ENCODE results near the gene APOO. TPM values are rescaled to one million over a fixed set of nuclear protein-coding genes. Genes with fewer than 3 reads are reported as not detected.
A peak's percentile ranks its signal among the peaks of the same experiment; 100 is the strongest.

The APOO gene
- 18.4 TPM for total RNA-seq

GRCh38 chrX:23907498-23908218, at the start of gene APOO, which contains the start of gene CXorf58:
APOO (minus strand) TSS chrX:23907938; CDS start chrX:23907702, 236 bp downstream.
CXorf58 (plus strand) TSS chrX:23908006; CDS start chrX:23910303, 2,297 bp downstream.
- peak; percentile 98 for ATAC-seq

DNA sequence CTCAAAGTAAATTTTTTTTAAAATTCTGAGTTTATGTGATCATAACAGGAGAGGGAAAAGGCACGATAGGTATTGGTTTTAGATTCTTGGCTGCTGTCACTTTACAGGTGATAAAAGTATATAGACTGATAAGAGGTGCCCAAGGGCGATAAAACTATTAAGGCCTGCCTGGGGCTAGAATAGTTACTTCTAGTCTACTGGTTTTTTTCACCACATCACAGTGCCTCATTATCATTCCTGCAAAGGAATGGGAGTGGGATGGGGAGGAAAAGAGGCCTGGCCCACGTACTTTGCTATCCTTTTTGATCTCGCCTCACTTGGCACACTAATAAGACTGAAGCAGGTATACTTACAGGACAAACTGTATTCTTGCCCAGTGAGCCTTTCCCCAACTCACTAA, 46.7 kb upstream of the APOO start:
- no peak for ATAC-seq

DNA sequence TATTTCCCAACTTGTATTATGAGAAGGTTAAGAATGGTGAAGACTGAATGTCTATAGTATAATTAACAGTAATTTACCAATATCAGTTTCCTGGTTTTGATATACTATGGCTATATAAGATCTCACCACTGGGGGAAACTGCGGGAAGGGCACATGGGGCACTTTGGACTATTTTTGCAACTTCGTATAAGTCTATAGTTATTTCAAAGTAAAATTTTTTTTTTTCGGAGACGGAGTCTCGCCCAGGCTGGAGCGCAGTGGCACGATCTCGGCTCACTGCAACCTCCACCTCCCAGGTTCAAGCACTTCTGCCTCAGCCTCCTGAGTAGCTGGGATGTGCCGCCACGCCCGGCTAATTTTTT, 46.2 kb upstream of the APOO start:
- ATAC-seq = no peak

DNA sequence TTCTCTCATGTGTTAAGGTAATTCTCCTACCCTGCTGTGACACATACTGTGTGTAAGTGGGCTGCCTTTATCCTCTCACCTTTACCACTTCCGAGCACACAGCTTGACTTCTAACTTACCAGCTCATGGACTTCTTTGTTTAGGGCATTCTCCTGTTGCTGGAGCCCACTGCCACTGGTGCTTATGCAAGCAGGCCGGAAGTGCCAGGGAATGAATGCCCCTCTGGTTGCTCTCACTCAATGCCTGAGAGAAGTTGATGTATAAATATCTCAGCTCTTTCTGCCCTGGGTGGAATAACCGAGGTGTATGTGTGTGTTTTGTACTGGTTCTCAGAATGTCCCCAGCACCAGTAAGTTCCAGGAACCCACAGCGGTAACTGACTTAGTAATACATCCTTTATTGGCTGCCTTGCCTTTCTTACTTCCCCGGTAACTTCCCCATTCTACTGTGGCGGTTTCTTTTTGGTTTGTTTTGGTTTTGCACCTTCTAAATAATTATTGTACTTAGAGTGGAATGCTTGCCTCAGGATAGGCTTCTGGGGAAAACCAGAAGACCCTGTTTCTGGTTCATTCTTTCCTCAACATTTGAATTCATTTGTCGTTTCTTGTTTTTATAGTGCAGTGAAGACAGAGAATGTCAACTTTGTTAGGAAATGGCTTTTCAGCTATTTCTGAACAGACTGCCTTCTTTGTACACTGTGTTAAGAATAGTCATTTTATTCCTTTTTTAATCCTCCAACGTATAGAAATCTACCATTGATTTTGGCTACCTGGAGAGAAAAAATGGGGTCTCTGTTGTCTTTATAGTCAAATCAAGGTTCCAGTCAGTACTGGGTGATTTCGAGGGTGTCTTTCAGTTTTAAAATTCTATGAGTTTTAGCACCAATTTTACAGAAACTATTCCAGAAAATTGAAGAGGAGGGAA, 45.5 kb upstream of the APOO start:
- ATAC-seq = no peak

- no peak for ATAC-seq
Observed at GRCh38 chrX:23952391-23952790, 44.7 kb upstream of the APOO start.

- ATAC-seq = no peak
Observed at GRCh38 chrX:23945206-23945605, 37.5 kb upstream of the APOO start.

DNA sequence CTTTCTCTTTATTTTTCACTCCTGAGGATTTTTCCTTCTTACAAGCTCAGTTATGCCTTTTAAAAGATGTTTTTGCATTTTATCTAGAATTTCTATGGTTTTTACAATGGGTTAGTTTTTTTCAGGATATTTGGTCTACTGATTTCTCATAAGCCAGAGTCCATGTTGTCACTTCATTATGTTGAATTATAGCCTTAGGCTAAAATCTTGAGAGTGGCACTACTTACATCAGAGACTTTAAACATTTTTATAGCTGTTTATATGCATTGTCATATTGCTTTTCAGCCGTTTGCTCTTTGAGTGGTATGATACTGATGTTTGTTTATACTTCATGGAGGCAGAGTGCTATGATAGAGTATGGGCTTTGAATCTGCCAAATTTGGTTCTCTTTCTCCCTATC, 36.5 kb upstream of the APOO start:
- no peak for ATAC-seq

DNA sequence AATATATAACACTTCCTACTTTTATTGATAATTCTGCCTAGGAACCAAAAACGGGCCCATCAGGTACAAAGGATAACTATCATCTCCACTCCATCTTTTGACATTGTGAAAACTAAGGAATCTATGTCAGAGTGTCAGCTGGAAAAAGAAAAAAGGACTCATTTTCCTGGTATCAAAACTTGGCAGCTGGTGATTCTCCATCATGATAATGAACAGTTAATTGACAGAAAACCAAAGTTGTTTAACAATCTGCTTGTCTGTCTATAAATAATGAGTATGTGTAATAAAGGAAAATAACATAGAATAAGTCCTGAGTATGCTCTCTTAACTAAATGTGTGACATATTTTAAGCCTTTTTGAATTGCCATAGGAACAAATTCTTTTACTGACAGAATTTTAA, 31.5 kb upstream of the APOO start:
- ATAC-seq = no peak

- no peak for ATAC-seq
Observed at GRCh38 chrX:23938690-23939089, 31.0 kb upstream of the APOO start.

GRCh38 chrX:23937100-23937499, 29.4 kb upstream of the APOO start:
- ATAC-seq = no peak

DNA sequence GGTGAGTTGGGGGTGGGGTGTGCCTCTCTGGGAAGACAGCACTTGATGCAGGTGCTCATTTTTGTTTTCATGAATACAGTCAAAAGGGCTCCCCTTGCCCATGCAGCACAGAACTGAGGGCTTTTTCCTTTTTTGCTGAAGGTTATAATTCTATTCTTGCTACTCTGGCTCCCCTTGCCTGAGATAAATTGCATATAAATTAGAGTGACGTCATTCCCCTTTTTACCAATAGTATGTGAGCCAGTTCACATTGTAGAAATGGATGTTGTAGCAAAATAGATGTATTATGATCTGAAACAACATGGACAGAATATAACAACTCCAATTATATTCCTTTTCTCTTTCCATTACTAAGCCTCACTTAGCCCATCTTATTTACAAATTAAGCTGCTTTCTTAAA, 28.4 kb upstream of the APOO start:
- ATAC-seq = no peak

- ATAC-seq = no peak
Observed at GRCh38 chrX:23935106-23935505, 27.4 kb upstream of the APOO start.

- ATAC-seq = no peak
Observed at GRCh38 chrX:23932046-23932445, 24.3 kb upstream of the APOO start.

- ATAC-seq = no peak
Observed at GRCh38 chrX:23930894-23931604, 23.3 kb upstream of the APOO start.

GRCh38 chrX:23926015-23926414, 18.3 kb upstream of the APOO start:
- ATAC-seq = no peak

DNA sequence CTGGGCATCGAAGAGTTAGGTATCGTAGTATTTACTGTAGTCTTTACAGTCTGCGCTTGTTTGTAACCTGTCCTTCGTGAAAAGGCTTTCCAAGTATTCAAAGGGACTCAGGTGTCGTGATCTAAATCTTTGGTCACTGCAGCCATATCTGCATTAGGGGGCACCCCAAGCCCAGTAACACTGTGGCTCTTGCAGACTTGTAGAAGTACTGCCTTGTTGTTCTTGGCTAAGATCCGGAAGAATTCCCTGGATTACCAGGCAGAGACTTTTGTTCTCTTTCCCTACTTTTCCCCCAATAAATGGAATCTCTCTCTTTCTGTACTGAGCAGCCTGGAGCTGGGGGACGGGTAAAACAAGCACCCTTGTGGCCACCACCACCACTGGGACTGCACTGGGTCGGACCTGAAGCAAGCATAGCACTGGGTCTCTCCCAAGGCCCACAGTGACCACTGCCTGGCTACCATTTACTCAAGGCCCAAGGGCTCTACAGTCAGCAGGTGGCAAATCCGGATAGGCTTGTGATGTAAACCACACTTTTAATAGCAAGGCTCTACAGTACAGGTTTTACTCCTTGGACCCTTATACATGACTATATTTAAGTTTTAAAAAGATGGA, 12.1 kb upstream of the APOO start:
- ATAC-seq = no peak

DNA sequence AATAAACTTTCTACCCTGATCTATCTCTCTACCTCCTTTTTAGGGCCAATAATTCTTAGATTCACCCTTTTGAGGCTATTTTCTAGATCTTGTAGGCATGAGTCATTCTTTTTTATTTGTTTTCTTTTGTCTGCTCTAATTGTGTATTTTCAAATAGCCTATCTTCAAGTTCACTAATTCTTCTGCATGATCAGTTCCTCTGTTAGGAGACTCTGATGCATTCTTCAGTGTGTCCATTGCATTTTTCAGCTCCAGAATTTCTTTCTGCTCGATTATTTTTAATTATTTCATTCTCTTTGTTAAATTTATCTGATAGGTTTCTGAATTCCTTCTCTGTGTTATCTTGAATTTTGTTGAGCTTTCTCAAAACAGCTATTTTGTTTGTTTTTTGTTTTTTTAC, 11.4 kb upstream of the APOO start:
- no peak for ATAC-seq

- no peak for ATAC-seq
Observed at GRCh38 chrX:23911126-23911835, 3.5 kb upstream of the APOO start.

DNA sequence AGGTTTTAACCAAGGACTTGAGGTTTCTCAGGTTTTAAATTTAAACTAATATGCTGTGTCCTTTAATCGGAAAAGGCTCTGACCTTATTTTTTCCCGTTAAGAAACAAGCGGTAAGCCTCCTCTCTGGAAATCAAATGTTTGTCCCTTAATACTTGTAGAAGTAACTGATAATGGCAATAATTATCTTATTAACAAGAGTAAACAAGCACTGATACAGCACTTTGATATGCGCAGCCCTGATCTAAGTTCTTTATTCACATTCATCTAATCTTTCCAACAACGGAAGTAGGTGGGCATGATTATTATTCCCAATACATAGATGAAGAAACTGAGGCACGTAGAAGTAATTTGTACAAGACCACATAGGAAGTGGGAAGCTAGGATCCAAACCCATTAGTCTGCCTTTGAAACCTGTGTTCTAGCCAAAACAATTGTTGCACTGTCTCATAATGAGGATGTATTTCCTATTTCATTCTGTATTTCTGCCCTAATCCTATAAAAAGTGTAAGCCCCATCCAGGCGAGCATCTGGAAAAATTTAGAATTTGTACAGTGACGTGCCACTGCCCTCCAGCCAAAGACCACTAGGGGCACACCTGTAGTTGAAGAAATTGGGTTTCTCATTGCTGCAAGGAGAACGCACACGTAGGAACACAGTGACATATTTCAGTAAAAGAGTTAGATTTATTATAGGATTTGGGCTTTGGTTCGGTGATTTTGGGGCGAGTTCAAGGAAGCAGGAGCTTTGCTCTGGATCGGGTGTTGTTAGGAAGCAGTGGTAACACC, 674 bp upstream of the APOO start:
- ATAC-seq = no peak

- ATAC-seq = no peak
Observed at GRCh38 chrX:23907111-23907497, 634 bp downstream of the APOO start.

GRCh38 chrX:23904096-23904495, 3.6 kb downstream of the APOO start:
- ATAC-seq = no peak
